Retina (tissue), 1 donor: Measurements from ENCODE around the gene COL8A2.

Source experiments
- DNase-seq: peaks from one replicate; pipeline ENCODE4 v3.0.0-alpha.2; 2016

Gene COL8A2

DNA sequence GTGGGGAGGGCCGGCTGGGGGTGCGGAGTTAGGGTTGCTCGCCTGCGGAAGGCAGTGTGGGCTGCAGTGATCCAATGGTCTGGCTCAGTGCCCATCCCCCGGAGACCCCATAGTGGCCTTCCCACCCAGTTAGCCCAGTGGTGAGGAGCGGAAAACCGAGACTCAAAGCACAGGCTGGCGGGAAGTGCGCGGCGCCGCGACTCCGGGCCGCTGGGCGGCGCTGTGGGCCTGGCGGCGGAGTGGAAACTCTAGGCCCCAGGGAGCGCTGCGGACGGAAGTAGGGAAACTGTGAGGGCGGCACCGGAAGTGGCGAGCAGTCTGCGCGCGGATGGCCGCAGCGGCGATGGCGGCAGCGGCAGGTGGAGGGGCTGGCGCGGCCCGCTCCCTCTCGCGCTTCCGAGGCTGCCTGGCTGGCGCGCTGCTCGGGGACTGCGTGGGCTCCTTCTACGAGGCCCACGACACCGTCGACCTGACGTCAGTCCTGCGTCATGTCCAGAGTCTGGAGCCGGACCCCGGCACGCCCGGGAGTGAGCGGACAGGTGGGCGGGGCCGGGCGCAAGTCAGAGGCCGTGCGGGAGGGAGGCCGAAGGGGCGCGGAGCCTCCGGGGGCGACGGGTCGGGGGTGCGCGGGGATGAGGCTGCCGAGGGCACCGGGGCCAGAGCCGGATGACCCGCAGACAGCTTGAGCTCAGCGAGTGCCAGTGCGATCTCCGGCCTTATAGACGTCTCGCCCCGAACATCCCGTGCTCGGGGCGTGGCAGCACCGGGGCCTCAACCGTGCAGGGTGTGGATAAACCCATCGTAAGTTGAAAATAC is 36.2 kb downstream of the COL8A2 start, which contains the start of gene ADPRS:
ADPRS (plus strand) TSS at position 316 of the 816 bp plus-strand sequence; CDS start at position 329, 13 bp downstream.
- peak; percentile 96 for DNase-seq

DNA sequence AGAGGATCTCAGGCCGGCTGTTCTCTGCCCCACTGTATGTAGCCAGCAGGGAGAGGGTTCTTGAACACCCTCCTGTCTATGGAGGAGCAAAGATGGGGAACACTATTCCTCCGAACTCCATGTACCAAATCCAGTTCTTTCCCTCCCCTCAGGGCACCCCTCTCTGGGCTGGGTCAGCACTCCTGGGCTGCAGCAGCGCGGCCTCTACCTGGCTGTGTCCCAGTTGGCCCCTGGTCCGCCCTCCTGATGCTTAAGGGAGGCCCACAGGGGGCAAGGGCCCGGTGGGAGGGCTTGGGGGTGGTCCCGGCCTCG is 36.8 kb downstream of the COL8A2 start:
- no peak for DNase-seq

DNA sequence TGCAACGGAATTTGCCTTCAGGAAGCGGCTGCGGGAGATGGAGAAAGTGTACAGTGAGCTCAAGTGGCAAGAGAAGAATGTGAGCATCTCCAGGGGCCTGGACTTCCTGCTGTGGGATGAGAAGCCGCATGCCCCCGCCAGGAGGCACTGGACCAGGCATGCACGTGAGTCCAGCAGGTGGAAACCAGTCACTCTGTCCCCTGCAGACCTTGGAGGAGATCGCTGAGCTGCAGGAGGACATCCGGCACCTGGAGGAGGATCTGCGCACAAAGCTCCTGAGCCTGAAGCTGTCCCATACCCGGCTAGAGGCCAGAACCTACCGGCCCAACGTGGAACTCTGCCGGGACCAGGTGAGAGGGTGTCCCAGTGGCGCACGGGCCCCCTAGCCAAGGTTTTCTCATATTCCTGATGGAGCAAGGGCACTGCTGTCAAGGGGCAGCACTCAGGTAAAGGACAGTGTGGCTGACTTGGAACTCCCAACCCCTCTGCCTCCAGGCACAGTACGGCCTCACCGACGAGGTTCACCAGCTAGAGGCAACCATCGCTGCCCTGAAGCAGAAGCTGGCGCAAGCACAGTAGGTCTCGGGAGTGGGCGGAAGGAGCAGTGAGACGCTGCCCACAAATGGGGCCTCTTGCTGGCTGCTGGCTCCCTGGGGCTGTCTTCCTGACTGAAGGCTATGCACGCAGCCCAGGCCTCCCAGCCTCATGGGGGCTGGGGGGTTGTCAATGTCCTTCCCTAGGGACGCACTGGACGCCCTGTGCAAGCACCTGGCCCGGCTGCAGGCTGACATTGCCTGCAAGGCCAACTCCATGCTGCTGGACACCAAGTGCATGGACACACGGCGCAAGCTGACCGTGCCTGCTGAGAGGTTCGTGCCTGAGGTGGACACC is 37.5 kb downstream of the COL8A2 start:
- no peak for DNase-seq

DNA sequence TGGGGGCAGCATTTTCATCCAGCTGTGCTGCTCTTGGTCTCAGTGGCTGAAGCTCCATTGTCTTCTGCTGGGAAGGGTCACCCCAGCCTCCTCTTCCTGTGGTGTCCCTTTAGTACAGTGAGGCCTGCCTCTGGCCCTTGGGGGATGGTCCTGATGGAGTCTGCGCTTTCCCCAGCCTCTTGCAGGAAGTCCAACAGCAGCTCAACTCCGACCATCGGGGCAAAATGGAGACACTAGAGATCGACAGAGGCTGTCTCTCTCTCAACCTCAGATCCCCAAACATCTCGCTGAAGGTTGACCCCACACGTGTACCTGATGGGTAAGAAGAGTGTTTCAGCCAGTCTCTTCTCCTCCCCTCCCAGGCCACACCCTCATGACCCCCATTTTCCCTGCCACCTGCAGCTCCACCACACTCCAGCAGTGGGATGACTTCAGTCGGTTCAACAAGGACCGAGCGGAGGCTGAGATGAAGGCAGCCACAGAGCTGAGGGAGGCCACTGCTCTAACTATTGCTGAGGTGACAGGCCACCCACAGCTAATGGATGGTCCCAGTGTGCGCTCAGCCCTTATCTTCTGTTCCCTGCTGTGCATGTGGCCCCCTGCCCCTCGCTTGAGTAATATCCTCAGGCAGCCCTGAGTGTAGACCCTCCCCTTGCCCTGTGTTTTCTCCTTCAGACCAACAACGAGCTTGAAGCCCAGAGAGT is 38.3 kb downstream of the COL8A2 start:
- no peak for DNase-seq

DNA sequence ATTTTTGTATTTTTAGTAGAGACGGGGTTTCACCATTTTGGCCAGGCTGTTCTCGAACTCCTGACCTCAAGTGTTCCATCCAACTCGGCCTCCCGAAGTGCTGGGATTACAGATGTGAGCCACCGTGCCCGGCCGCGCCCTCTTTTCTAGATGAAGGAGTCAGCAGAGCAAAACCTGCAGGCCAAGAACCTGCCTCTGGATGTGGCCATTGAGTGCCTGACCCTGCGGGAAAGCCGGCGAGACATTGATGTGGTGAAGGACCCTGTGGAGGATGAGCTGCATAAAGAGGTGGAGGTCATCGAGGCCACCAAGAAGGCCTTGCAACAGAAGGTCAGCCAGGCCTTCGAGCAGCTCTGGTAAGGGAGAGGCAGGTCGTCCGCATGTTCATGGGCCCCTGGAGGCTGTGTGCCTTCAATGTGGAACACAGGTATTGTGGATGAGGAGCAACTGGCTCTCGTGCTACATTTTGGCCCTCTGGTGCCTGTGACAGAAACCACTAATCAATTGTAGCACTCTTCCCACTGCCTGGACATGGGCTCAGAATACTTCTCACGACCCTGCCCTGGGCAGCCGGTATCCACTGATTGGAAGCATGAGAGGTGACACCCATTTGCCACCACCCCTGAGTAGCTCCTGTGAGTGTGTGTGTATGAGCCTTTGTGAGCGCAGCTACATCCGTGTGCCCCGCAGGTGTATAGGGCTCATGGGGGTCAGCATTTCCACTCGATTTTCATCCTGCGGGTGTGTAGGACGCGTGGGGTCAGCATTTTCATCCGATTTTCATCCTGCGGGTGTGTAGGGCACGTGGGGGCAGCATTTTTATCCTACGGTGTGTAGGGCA is 39.1 kb downstream of the COL8A2 start:
- no peak for DNase-seq

DNA sequence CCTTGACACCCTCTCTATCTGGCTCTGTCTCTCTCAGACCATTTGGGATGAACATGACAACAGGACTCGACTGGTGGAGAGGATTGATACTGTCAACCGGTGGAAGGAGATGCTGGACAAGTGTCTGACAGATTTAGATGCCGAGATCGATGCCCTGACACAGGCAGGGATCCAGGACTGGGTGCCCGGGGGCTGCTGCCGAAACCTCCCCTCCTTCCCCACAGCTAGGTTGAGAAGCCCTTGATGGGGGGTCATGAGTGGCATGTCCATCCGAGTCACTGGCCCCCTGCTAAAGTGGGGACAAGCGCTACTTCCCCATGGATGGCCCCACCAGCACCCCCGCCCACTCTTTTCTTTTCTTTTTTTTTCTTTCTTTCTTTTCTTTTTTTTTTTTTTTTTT is 39.9 kb downstream of the COL8A2 start:
- no peak for DNase-seq

DNA sequence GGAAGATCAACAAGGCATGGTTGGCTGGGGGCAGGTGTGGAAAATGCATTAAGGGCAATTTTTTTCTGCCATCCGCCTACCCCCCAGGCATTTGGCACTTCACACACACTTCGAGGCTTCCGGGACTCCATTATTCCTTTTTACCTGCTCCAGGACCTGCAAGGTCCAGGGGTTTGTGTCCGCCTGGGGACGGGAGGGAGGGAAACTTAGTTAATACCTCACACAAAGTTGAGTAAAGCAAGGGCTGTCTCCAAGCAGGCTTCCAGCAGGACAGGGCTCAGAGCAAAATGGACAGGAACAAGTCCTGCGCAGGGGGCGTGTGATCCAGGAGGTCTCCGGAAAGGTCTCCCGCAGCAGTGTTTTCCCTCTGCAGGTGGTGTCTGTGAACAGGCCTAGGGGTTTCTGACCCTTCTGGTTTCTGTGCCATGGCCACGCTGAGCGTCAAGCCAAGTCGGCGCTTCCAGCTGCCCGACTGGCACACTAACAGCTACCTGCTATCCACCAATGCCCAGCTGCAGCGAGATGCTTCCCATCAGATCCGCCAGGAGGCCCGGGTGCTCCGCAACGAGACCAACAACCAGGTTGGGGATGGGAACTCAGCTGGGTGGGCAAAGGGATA is 40.4 kb downstream of the COL8A2 start:
- DNase-seq = peak; percentile 74

DNA sequence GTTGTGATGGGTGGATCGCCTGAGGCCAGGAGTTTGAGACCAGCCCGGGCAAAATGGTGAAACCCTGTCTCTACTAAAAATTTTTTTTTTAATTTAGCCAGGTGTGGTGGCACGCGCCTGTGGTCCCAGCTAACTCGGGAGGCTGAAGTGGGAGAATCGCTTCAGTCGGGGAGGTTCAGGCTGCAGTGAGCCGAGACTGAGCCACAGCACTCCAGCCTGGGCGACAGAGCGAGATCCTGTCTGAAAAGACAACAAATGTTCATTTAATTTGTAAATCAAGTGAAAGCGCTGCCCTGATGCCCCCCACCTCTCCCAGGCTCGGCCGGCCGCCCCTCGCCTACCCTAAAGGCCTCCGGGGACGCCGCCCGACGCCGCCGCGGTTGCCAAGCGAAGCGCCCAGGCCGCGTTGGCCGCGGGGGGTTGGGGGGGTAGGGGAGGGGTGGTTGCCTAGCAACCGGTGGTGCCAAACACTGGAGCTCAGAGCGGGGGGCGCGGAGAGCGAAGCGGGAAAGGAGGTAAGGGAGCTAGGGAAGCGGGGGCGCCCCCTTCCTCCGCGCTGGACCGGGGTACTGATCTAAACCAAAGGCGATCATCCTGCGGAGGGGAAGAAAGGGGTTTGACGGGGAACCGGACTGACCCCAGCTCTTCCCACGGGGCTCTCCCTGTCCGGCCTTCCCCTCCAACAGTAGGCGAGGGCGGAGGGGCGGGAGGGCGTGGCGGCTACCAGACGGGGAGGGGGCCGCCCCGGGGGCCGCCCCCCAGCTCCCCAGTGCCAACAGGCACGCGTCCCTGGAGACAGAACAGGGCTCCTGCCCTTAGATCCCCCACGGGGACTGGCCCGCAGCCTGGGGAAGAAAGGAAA is 41.2 kb downstream of the COL8A2 start, which contains the start of gene TEKT2:
TEKT2 (plus strand) TSS at position 460 of the 862 bp plus-strand sequence. CDS start 828 bp downstream, outside the sequence.
- peak; percentile 95 for DNase-seq

DNA sequence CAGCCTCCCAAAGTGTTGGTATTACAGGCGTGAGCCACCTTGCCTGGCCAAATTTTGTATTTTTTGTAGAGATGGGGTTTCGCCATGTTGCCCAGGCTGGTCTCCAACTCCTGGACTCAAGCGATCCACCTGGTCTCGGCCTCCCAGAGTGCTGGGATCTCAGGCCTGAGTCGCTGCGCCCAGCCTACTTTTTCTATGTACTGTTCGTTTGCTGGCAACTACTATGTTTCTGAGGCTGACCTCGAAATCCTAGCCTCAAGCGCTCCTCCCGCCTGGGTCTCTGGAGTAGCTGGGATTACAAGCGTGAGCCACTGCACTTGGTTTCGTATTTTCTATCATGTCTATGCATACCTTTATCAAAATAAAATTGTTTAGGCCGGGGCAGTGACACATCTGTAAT is 41.8 kb downstream of the COL8A2 start:
- no peak for DNase-seq

DNA sequence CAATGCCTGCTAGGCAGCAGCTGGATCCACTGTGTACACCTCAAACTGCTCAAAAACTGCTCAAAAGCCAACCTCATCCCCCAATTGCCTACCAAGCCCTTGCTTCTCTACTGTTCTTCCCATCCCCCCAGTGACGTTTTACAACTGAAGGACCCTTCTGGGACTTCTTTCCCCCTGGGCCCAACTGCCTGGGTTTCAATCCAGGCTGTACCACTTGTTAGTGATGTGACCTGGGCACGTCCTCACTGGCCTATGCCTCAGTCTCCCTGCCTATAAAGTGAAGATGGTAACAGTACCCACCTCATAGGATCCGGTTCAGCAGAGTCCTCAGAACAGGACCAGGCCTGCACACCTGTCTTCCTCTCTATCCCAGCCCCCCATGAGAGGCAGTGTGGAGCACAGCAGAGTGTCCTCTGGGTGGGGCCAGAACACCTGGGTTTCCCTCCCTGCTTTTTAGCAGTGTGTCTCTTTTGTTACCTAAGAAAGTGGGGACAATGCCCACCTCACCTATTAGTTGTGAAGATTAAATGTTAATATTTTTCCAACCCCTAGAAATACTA is 43.0 kb downstream of the COL8A2 start:
- DNase-seq = no peak

DNA sequence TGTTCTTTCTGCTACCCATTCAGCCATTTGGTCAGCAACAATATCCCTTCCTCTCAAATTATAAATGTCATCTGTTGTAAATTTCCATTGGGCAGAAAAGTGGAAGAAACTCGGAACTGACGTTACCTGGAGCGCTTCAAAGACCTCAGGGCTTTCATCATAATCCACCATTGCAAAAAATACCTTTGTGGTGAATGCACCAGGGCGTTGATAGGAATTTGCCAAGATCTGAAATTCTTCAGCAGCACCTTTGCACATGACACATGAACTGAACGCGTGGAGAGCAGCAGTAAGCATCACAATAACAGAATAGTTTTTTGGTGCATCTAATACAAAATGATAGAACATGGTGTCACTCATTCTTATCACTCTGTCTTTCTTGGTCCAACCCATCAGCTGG is 44.2 kb downstream of the COL8A2 start:
- no peak for DNase-seq

DNA sequence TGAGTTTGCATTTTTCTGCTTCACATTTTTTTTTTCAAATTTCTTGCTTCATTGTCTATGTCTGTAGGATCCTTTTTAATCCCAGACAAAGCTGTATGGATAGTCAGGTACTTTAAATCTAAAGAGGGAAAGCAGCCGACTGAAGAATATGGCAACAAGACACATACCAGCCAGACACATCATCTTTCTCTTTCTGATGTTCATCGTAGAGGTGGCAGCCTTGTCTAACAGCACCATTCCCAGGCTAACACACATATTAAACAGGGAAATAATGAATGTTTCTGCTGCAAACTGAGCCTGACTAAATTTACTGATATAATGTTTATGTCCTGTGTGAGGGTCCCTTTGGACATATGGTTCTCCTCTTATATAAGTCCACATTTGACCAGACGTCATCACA is 44.8 kb downstream of the COL8A2 start:
- DNase-seq = no peak

DNA sequence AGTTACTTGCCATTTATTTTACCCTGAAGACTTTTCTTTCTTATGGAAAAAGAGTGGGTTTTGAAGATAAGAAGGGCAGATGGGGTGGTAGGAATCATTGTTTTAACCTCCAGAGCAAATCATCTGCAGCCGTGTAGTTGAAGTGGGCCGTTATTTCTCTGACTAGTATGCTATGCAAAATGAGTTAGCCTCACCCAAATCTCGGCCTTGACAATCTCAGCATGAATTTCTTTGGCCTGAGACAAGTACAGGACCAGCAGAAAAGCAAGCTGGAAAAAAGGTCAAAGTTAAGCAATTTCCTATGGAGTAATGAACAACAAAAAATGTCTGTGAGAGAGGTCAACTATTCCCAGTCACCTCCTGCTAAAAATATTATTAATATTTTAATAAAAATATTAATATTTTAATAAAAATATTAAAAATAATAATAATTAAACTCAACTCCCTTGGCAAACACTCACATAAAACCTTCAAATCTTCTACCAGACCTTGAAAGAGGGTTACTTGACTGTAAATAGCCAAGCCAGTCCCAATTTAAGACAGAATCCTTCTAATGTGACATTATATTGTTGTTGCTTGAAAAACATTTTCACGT is 47.9 kb downstream of the COL8A2 start:
- no peak for DNase-seq

DNA sequence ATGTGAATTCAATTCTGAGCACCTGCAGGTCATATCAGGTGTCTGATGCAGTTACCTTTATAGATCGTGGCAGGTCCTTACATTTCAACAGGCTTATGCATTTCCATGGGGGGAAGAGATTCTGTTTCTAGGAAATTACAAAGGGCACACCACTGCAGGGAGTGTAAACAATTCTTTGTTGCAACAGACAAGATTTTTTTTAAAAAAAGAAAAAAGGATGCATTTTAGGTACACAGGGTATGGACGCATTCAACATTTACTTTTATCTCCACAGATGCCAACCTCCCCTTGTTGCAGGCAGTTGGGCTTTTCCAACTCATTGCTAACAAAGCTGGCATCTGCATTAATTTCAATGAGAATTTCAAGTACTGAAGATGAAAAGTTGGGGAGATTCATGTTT is 54.7 kb downstream of the COL8A2 start:
- DNase-seq = no peak

DNA sequence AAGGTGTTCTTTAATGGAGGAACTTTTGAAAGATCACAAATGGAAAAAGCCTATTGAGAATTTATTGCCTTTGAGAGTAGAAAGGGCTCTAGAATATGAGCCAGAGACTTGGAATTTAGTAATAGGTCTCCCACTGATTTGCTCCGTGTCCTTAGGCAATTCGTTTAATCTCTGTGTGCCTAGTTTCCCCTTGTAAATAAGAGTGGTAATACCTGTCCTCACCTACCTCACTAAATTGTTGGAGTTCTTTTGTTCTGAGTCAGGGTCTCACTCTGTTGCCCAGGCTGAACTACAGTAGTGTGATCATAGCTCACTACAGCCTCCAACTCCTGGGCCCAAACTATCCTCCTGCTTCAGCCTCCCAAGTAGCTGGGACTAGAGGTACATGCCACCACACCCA is 56.2 kb downstream of the COL8A2 start:
- no peak for DNase-seq

DNA sequence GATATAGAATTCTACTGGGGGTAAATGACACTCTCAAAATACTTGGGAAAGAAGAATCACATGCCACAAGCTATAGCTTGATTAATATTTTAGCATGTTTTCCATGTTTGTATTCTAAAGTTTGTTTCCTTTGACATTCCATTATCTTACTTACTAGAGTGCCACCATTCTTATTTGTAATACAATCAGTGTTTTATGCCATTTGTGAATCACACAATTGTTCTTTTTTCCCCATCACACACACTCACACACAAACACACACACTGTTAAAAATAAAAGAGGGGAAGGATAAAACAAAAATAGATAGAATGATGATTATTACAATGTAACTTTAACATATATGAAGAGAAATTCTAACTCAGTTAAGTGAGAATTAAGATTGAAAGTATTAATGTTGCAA is 57.2 kb downstream of the COL8A2 start:
- no peak for DNase-seq

DNA sequence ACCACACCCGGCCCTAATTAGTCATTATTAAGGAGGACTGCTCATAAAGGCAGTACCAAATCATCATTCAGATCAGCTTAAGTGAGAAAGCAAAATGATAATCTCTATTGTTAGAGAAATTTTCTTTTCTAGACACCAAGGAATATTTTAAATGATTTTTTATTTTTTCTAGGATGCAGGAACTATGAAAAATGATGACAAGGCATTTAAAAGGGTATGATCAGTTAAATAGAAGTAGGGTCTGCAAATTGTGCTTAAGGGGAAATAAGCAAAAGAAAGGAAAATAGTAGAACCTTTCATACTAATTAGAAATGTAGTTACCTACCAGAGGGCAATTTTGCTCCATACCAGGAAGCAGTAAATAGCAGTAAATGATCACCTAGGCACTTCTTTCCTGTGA is 62.7 kb downstream of the COL8A2 start:
- no peak for DNase-seq

DNA sequence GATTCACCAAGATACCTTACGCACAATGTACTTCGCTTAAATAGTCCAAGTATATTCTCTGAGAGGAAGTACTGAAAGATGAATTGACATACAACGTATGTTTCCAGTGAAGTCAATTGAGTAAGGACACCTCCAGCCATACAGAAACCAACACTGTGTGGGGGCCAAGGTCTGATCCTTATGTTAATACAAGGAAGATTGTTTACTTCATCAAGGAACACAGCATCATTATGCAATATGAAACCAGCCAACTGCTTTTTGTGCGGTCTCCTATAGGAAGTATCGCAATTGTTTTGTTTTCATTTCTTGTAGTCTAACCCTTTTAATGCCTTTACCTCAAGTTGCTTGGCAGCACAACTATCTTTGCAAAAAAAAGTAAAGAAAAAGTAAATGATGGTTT is 69.3 kb downstream of the COL8A2 start:
- no peak for DNase-seq

DNA sequence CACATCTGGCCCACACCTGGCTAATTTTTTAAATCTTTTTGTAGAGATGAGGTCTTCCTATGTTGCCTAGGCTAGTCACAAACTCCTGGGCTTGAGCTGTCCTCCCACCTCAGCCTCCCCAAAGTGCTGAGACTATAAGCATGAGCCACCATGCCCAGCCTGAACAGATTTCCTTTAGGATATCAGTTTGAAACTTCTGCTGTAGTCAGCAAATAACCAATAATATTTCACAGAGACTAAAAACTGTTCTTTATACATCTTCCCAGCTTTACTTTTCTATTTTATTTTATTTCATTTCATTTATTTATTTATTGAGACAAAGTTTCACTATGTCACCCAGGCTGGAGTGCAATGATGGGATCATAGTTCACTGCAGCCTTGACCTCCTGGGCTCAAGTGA is 71.0 kb downstream of the COL8A2 start:
- DNase-seq = no peak

DNA sequence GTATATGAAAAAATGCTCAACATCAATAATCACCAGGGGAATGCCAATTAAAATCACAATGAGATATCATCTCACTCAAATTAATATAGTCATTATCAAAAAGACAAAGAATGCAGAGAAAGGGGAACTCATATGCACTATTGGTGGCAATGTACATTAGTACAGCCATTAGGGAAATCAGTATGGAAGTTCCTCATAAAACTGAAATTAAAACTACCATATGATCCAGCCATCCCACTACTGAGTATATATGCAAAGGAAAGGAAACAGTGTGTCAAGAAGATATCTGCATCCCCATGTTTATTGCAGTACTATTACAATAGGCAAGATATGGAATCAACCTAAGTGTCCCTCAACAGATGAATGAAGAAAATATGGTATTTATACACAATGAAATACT is 73.2 kb downstream of the COL8A2 start:
- DNase-seq = no peak
